ENCODE measurements around the gene TSHZ2. TPM values are rescaled to one million over a fixed set of nuclear protein-coding genes. Genes with fewer than 3 reads are reported as not detected.

Gene TSHZ2
- total RNA-seq, 5 donors from 2014 or later (not counting 1 experiment from before 2014, with no cell fraction given): 20.2 to 42.9 (median 25.8) TPM

DNA sequence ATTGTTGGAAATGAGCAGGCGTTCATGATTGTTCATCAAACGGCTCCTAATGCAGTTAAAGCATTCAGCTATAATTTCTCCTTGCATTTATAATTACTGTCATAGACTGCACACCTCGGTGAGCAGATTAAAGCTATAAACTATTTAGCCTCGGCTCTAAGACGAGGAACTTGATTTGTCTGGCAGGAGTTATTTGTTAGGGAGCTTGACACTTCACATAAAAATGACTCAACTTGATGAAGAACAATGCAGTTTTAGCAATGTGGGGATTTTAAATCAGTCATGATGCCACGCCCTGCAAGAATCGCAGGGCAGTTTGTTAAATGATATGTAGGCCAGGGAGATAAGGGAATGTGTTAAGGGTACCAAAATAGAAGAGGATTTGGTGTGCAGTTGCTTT lies 290.2 kb downstream of the TSHZ2 start:
- Mint-ChIP-seq H3K27me3 (no peaks in the 10 kb centered on the region), H3K9me3 (no peaks in the 10 kb centered on the region), H3K4me3 (no peak overlapping the region), H3K36me3 (peaks cover 7% of the 10 kb centered on the region), H3K4me1 (no peaks in the 10 kb centered on the region), H3K27ac (no peak overlapping the region)
- Histone ChIP-seq H3K27me3 (replicated peaks in 1 of 2; ENCODE audit: control insufficient read depth in 2 of 2, extremely low read depth in 1 of 2, insufficient read depth in 2 of 2, low read length in 1 of 2) (peaks cover 0 to 11% of the 10 kb centered on the region in 2 experiments), H3K27ac (ENCODE audit: low read length) (no peak overlapping the region), H3K9me3 (no peaks in the 10 kb centered on the region), H3K36me3 (ENCODE audit: control insufficient read depth in 2 of 2, extremely low read depth in 1 of 2, insufficient read depth in 1 of 2, low read length in 1 of 2) (no peaks in the 10 kb centered on the region), H3K4me1 (ENCODE audit: control insufficient read depth in 1 of 2, extremely low read depth in 1 of 2, insufficient read depth in 2 of 2, low read length in 2 of 2) (no peaks in the 10 kb centered on the region), H3K4me3 (ENCODE audit: control insufficient read depth in 1 of 2, extremely low read depth in 1 of 2, low read length in 1 of 2) (no peak overlapping the region)
- ChIA-PET POLR2A (no interaction called here), CTCF (interaction anchor here in 1 of 2 donors (0.7 kb wide), 1 partner anchor 590 kb away, joined by 3 read pairs; no protein-coding TSS in a partner anchor)
- WGBS (ENCODE audit: insufficient coverage): 92% methylated on average over 4 of the region's 7 CpGs
- DNase-seq (no peak), ATAC-seq (replicated peaks in 1 of 4) (no peak)

GRCh38 chr20:53263554-53264438 lies 291.6 kb downstream of the TSHZ2 start:
- H3K4me3 ChIP-seq (ENCODE audit: control insufficient read depth in 1 of 2, extremely low read depth in 1 of 2, low read length in 1 of 2): no peak overlapping the region
- no peaks in the 10 kb centered on the region for H3K36me3 ChIP-seq (ENCODE audit: control insufficient read depth in 2 of 2, extremely low read depth in 1 of 2, insufficient read depth in 1 of 2, low read length in 1 of 2)
- H3K4me1 Mint-ChIP-seq: no peaks in the 10 kb centered on the region
- POLR2A ChIA-PET: no interaction called here
- peaks cover 0 to 11% of the 10 kb centered on the region in 2 experiments for H3K27me3 ChIP-seq (replicated peaks in 1 of 2; ENCODE audit: control insufficient read depth in 2 of 2, extremely low read depth in 1 of 2, insufficient read depth in 2 of 2, low read length in 1 of 2)
- no peaks in the 10 kb centered on the region for H3K9me3 Mint-ChIP-seq
- no peaks in the 10 kb centered on the region for H3K9me3 ChIP-seq
- CTCF ChIA-PET: no interaction called here
- no peak overlapping the region for H3K4me3 Mint-ChIP-seq
- H3K36me3 Mint-ChIP-seq: peaks cover 7% of the 10 kb centered on the region
- no peak overlapping the region for H3K27ac Mint-ChIP-seq
- ATAC-seq (replicated peaks in 1 of 4) (no peak), DNase-seq (no peak)
- H3K4me1 ChIP-seq (ENCODE audit: control insufficient read depth in 1 of 2, extremely low read depth in 1 of 2, insufficient read depth in 2 of 2, low read length in 2 of 2): no peaks in the 10 kb centered on the region
- H3K27ac ChIP-seq (ENCODE audit: low read length): no peak overlapping the region
- WGBS (ENCODE audit: insufficient coverage): 71% methylated on average over 3 of the region's 8 CpGs
- no peaks in the 10 kb centered on the region for H3K27me3 Mint-ChIP-seq

GRCh38 chr20:53264604-53265003 lies 292.4 kb downstream of the TSHZ2 start:
- POLR2A ChIA-PET: interaction anchor here in 1 of 2 donors (0.5 kb wide), 1 partner anchor 11 kb away, joined by 3 read pairs; no protein-coding TSS in a partner anchor
- Histone ChIP-seq H3K4me3 (ENCODE audit: control insufficient read depth in 1 of 2, extremely low read depth in 1 of 2, low read length in 1 of 2) (no peak overlapping the region), H3K9me3 (no peaks in the 10 kb centered on the region), H3K27me3 (replicated peaks in 1 of 2; ENCODE audit: control insufficient read depth in 2 of 2, extremely low read depth in 1 of 2, insufficient read depth in 2 of 2, low read length in 1 of 2) (peaks cover 0 to 11% of the 10 kb centered on the region in 2 experiments), H3K27ac (ENCODE audit: low read length) (no peak overlapping the region), H3K36me3 (ENCODE audit: control insufficient read depth in 2 of 2, extremely low read depth in 1 of 2, insufficient read depth in 1 of 2, low read length in 1 of 2) (no peaks in the 10 kb centered on the region), H3K4me1 (ENCODE audit: control insufficient read depth in 1 of 2, extremely low read depth in 1 of 2, insufficient read depth in 2 of 2, low read length in 2 of 2) (no peaks in the 10 kb centered on the region)
- DNase-seq (no peak), ATAC-seq (replicated peaks in 1 of 4) (no peak)
- H3K4me1 Mint-ChIP-seq: no peaks in the 10 kb centered on the region
- 60% methylated on average over 1 of the region's 3 CpGs for WGBS (ENCODE audit: insufficient coverage)
- H3K9me3 Mint-ChIP-seq: no peaks in the 10 kb centered on the region
- CTCF ChIA-PET: no interaction called here
- H3K36me3 Mint-ChIP-seq: peaks cover 7% of the 10 kb centered on the region
- H3K4me3 Mint-ChIP-seq: no peak overlapping the region
- H3K27me3 Mint-ChIP-seq: no peaks in the 10 kb centered on the region
- H3K27ac Mint-ChIP-seq: no peak overlapping the region

DNA sequence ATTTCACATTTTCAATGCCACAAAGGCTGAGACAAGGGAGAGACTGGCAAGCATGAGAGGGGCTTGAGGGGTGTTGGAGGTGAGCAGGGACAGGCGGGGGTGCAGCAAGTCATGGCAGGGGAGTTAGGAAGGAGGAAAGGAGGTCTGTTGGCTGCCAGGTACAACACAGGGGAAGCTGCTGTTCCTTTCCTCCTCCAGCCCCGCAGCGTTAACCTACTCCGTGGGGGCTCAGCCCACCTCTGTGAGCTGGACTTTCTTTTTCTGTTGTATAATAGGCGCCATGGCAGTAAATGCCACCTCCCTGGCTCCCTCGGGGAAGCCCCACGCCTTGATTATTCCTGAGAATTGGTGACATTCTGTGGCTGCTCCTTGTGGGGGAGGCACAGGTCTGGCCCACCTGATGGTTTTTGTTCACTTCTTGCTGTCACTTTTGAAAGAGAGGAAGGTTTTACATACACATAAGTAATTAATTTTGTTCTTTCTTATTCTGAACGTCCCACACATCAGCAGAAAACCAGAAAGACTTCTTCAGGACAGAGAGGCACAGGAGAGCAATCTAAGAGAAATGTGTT lies 293.2 kb downstream of the TSHZ2 start:
- Mint-ChIP-seq H3K4me3 (no peak overlapping the region), H3K27ac (no peak overlapping the region)
- no peak for ATAC-seq (replicated peaks in 1 of 4)

DNA sequence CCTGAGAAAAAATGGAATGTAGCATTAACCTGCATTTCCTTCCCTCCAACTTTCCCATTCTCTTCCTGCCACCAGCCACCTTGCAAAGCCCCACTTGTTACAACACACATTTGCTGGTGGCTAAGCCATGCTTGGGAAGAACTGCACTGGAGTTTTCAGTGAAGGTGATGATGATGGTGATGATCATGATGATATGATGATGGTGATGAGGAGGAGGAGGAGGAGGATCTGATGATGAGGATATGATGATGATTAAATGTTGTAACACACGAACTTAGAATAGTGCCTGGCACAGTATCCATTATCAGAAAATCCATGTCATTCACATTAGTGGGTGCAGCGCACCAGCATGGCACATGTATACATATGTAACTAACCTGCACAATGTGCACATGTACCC lies 297.2 kb downstream of the TSHZ2 start:
- Histone ChIP-seq H3K9me3 (no peaks in the 10 kb centered on the region), H3K27ac (ENCODE audit: low read length) (no peak overlapping the region), H3K36me3 (ENCODE audit: control insufficient read depth in 2 of 2, extremely low read depth in 1 of 2, insufficient read depth in 1 of 2, low read length in 1 of 2) (no peaks in the 10 kb centered on the region), H3K4me1 (ENCODE audit: control insufficient read depth in 1 of 2, extremely low read depth in 1 of 2, insufficient read depth in 2 of 2, low read length in 2 of 2) (no peaks in the 10 kb centered on the region), H3K27me3 (replicated peaks in 1 of 2; ENCODE audit: control insufficient read depth in 2 of 2, extremely low read depth in 1 of 2, insufficient read depth in 2 of 2, low read length in 1 of 2) (peaks cover 0 to 11% of the 10 kb centered on the region in 2 experiments), H3K4me3 (ENCODE audit: control insufficient read depth in 1 of 2, extremely low read depth in 1 of 2, low read length in 1 of 2) (no peak overlapping the region)
- H3K4me3 Mint-ChIP-seq: no peak overlapping the region
- H3K27ac Mint-ChIP-seq: no peak overlapping the region
- POLR2A ChIA-PET: interaction anchor here in 1 of 2 donors (0.5 kb wide), 1 partner anchor 818 kb away, joined by 3 read pairs; no protein-coding TSS in a partner anchor
- no peaks in the 10 kb centered on the region for H3K9me3 Mint-ChIP-seq
- peaks cover 6% of the 10 kb centered on the region for H3K36me3 Mint-ChIP-seq
- CTCF ChIA-PET: interaction anchor here in 1 of 2 donors (0.5 kb wide), 1 partner anchor 12 kb away, joined by 3 read pairs; no protein-coding TSS in a partner anchor
- peaks cover 7 to 10% of the 10 kb centered on the region in 2 donors for H3K27me3 Mint-ChIP-seq
- H3K4me1 Mint-ChIP-seq: no peaks in the 10 kb centered on the region
- no CpG with 5 or more reads among the region's 2 CpGs for WGBS (ENCODE audit: insufficient coverage)
- ATAC-seq (replicated peaks in 1 of 4): no peak
- DNase-seq: no peak

More for the DNA sequence above, 293.2 kb downstream of the TSHZ2 start:
- Mint-ChIP-seq H3K4me1 (no peaks in the 10 kb centered on the region), H3K9me3 (no peaks in the 10 kb centered on the region), H3K27me3 (no peaks in the 10 kb centered on the region), H3K36me3 (peaks cover 7% of the 10 kb centered on the region)
- WGBS (ENCODE audit: insufficient coverage): 96% methylated on average over 3 of the region's 8 CpGs
- no peak overlapping the region for H3K27ac ChIP-seq (ENCODE audit: low read length)
- no peaks in the 10 kb centered on the region for H3K9me3 ChIP-seq
- no peaks in the 10 kb centered on the region for H3K4me1 ChIP-seq (ENCODE audit: control insufficient read depth in 1 of 2, extremely low read depth in 1 of 2, insufficient read depth in 2 of 2, low read length in 2 of 2)
- CTCF ChIA-PET: no interaction called here
- no peaks in the 10 kb centered on the region for H3K36me3 ChIP-seq (ENCODE audit: control insufficient read depth in 2 of 2, extremely low read depth in 1 of 2, insufficient read depth in 1 of 2, low read length in 1 of 2)
- POLR2A ChIA-PET: no interaction called here
- peaks cover 0 to 11% of the 10 kb centered on the region in 2 experiments for H3K27me3 ChIP-seq (replicated peaks in 1 of 2; ENCODE audit: control insufficient read depth in 2 of 2, extremely low read depth in 1 of 2, insufficient read depth in 2 of 2, low read length in 1 of 2)
- no peak for DNase-seq
- no peak overlapping the region for H3K4me3 ChIP-seq (ENCODE audit: control insufficient read depth in 1 of 2, extremely low read depth in 1 of 2, low read length in 1 of 2)

- ChIA-PET POLR2A (no interaction called here), CTCF (no interaction called here)
- Mint-ChIP-seq H3K27me3 (peaks cover 8 to 10% of the 10 kb centered on the region in 2 donors), H3K4me3 (no peak overlapping the region), H3K4me1 (no peaks in the 10 kb centered on the region), H3K36me3 (peaks cover 11% of the 10 kb centered on the region), H3K27ac (no peak overlapping the region), H3K9me3 (no peaks in the 10 kb centered on the region)
- Histone ChIP-seq H3K4me1 (ENCODE audit: control insufficient read depth in 1 of 2, extremely low read depth in 1 of 2, insufficient read depth in 2 of 2, low read length in 2 of 2) (no peaks in the 10 kb centered on the region), H3K36me3 (ENCODE audit: control insufficient read depth in 2 of 2, extremely low read depth in 1 of 2, insufficient read depth in 1 of 2, low read length in 1 of 2) (no peaks in the 10 kb centered on the region), H3K9me3 (no peaks in the 10 kb centered on the region), H3K4me3 (ENCODE audit: control insufficient read depth in 1 of 2, extremely low read depth in 1 of 2, low read length in 1 of 2) (no peak overlapping the region), H3K27me3 (replicated peaks in 1 of 2; ENCODE audit: control insufficient read depth in 2 of 2, extremely low read depth in 1 of 2, insufficient read depth in 2 of 2, low read length in 1 of 2) (peaks cover 0 to 8% of the 10 kb centered on the region in 2 experiments), H3K27ac (ENCODE audit: low read length) (no peak overlapping the region)
- no peak for DNase-seq
- 90% methylated on average over 3 of the region's 5 CpGs for WGBS (ENCODE audit: insufficient coverage)
- ATAC-seq (replicated peaks in 1 of 4): no peak
Measured at GRCh38 chr20:53270792-53271375, 298.7 kb downstream of the TSHZ2 start.

All from T-cell (primary cell).